ENCODE measurements around the gene KCNH1.

GRCh38 chr1:210633140-210633539 is 500.8 kb downstream of the KCNH1 start:
- TF ChIP-seq EZH2 (IDR thresholded peaks at IDR 0.05; ENCODE audit: insufficient read depth, poor library complexity, severe bottlenecking): no peak
- no peak for TF ChIP-seq EZH2phosphoT487 (IDR thresholded peaks at IDR 0.05; ENCODE audit: insufficient read depth, low read depth)

Data from GM23248 (cell line).